MCF 10A (cell line): Measurements from ENCODE around the gene SLIT3. TPM values are rescaled to one million over a fixed set of nuclear protein-coding genes. Genes with fewer than 3 reads are reported as not detected.

Experiments used
- BruUV-seq: library from RNA; stranded (reverse); fragments of 400-500 nt; replicated peaks from 2 replicates; lab custom pipeline; 2021; lab: Mats Ljungman, UMichigan
- CTCF ChIA-PET: fragments of 300-600 bp; sonication (Branson Sonifier 250); formaldehyde crosslinking; extraction: SDS; loops from one replicate; lab custom pipeline; 2021; ENCODE audit warnings: antibody characterized with exemption, inconsistent platforms; lab: Yijun Ruan, JAX
- POLR2A ChIA-PET: fragments of 300-600, 350-650 bp; sonication (Branson Sonifier 250); formaldehyde crosslinking; extraction: SDS; loops from one replicate; lab custom pipeline; 2020; ENCODE audit warnings: antibody characterized with exemption, inconsistent platforms; lab: Yijun Ruan, JAX
- DNase-seq: peaks from one replicate; pipeline ENCODE4 v3.0.0-alpha.2; 2018; ENCODE audit not compliant: unreplicated experiment
- H3K27ac Mint-ChIP-seq: one replicate; pipeline ENCODE4 v1.8.0; 2022; ENCODE audit warnings: mild to moderate bottlenecking, low read depth, mixed read lengths; ENCODE audit not compliant: unreplicated experiment
- H3K27me3 Mint-ChIP-seq: one replicate; pipeline ENCODE4 v1.8.0; 2022; ENCODE audit warnings: mixed read lengths; ENCODE audit not compliant: insufficient read depth, unreplicated experiment
- H3K36me3 Mint-ChIP-seq: one replicate; pipeline ENCODE4 v1.8.0; 2022; ENCODE audit warnings: mild to moderate bottlenecking, moderate library complexity, mixed read lengths; ENCODE audit not compliant: insufficient read depth, unreplicated experiment
- H3K4me1 Mint-ChIP-seq: one replicate; pipeline ENCODE4 v1.8.0; 2022; ENCODE audit warnings: mixed read lengths; ENCODE audit not compliant: insufficient read depth, unreplicated experiment
- H3K4me3 Mint-ChIP-seq: one replicate; pipeline ENCODE4 v1.8.0; 2022; ENCODE audit warnings: mild to moderate bottlenecking, moderate library complexity, mixed read lengths; ENCODE audit not compliant: unreplicated experiment
- H3K9me3 Mint-ChIP-seq: one replicate; pipeline ENCODE4 v1.8.0; 2022; ENCODE audit warnings: mixed read lengths; ENCODE audit not compliant: unreplicated experiment
- CTCF ChIP-seq: fragments of 200-600 bp; IDR thresholded peaks from one replicate; pipeline ENCODE4 v1.8.0; 2022; ENCODE audit warnings: antibody characterized with exemption, mild to moderate bottlenecking; ENCODE audit not compliant: unreplicated experiment
- intact Hi-C: fragments of 100-400 bp; cut with micrococcal nuclease; formaldehyde crosslinking; loops from 2 replicates; pipeline ENCODE4 v1.14.1; 2022
- total RNA-seq: library from RNA; stranded (reverse); gene quantifications from 2 replicates; pipeline ENCODE4 v1.2.3, GENCODE V29; 2022

The SLIT3 gene
- total RNA-seq, 1 experiment from 2014 or later: 0.89 TPM

GRCh38 chr5:168740811-168741213 is 560.1 kb downstream of the SLIT3 start:
- CTCF ChIA-PET: no interaction called here
- no TSS peak for BruUV-seq
- no peaks in the 10 kb centered on the region for H3K27me3 Mint-ChIP-seq
- no peak for DNase-seq
- H3K27ac Mint-ChIP-seq: no peak overlapping the region
- TF ChIP-seq CTCF: no peak
- no peaks in the 10 kb centered on the region for H3K36me3 Mint-ChIP-seq
- intact Hi-C loops: no loop called here
- H3K4me3 Mint-ChIP-seq: no peak overlapping the region
- no peaks in the 10 kb centered on the region for H3K4me1 Mint-ChIP-seq
- H3K9me3 Mint-ChIP-seq: peaks cover 7% of the 10 kb centered on the region
- POLR2A ChIA-PET: no interaction called here

GRCh38 chr5:168740092-168740800 is 560.7 kb downstream of the SLIT3 start:
- ChIA-PET CTCF (interaction anchor here (1.1 to 1.3 kb wide), 2 partner anchors 12 to 61 kb away, joined by 4 to 5 read pairs; no protein-coding TSS in a partner anchor), POLR2A (no interaction called here)
- Mint-ChIP-seq H3K4me1 (no peaks in the 10 kb centered on the region), H3K27me3 (no peaks in the 10 kb centered on the region), H3K9me3 (peaks cover 7% of the 10 kb centered on the region), H3K36me3 (no peaks in the 10 kb centered on the region), H3K27ac (no peak overlapping the region), H3K4me3 (no peak overlapping the region)
- intact Hi-C loops: no loop called here
- no peak for TF ChIP-seq CTCF
- no peak for DNase-seq
- BruUV-seq: no TSS peak

GRCh38 chr5:168737066-168737465 is 563.9 kb downstream of the SLIT3 start:
- DNase-seq: no peak

More at GRCh38 chr5:168737066-168737465, 563.9 kb downstream of the SLIT3 start:
- TF ChIP-seq CTCF: no peak
- POLR2A ChIA-PET: no interaction called here
- H3K9me3 Mint-ChIP-seq: no peaks in the 10 kb centered on the region
- H3K27me3 Mint-ChIP-seq: no peaks in the 10 kb centered on the region
- no peaks in the 10 kb centered on the region for H3K36me3 Mint-ChIP-seq
- CTCF ChIA-PET: interaction anchor here (1.0 kb wide), 1 partner anchor 9 kb away, joined by 3 read pairs; no protein-coding TSS in a partner anchor
- BruUV-seq: no TSS peak
- intact Hi-C loops: no loop called here
- H3K4me1 Mint-ChIP-seq: no peaks in the 10 kb centered on the region
- H3K27ac Mint-ChIP-seq: no peak overlapping the region
- no peak overlapping the region for H3K4me3 Mint-ChIP-seq
